Mesenchymal stem cell (in vitro differentiated cells and primary cell): ENCODE measurements around the gene TERT.
A peak's percentile ranks its signal among the peaks of the same experiment; 100 is the strongest.

Experiments
- DNase-seq: peaks from one replicate; pipeline ENCODE4 v3.0.0-alpha.2; 2013
- H2AFZ ChIP-seq: one replicate; pipeline ENCODE4 v1.6.1; 2013; ENCODE audit warnings: low read depth, mild to moderate bottlenecking, control low read depth, inconsistent platforms, low read length, moderate library complexity
- H2AK5ac ChIP-seq: 2 replicates; pipeline ENCODE4 v1.6.1; 2013; ENCODE audit warnings: low read length, moderate library complexity, mild to moderate bottlenecking, inconsistent platforms; ENCODE audit not compliant: severe bottlenecking
- H2BK120ac ChIP-seq: one replicate; pipeline ENCODE4 v1.6.1; 2013; ENCODE audit warnings: low read depth, mild to moderate bottlenecking, inconsistent platforms, low read length, moderate library complexity
- H2BK12ac ChIP-seq, 2 experiments: one replicate each; pipeline ENCODE4 v1.6.1; 2013; ENCODE audit warnings: inconsistent platforms in 2 of 2, low read length in 2 of 2, mild to moderate bottlenecking in 2 of 2, moderate library complexity in 2 of 2, control low read depth in 1 of 2
- H2BK15ac ChIP-seq: one replicate; pipeline ENCODE4 v1.6.1; 2013; ENCODE audit warnings: mild to moderate bottlenecking, low read depth, inconsistent platforms; ENCODE audit not compliant: poor library complexity, severe bottlenecking
- H2BK5ac ChIP-seq: 2 replicates; pipeline ENCODE4 v1.6.1; 2013; ENCODE audit warnings: low read depth, mild to moderate bottlenecking, low read length, control low read depth, inconsistent platforms; ENCODE audit not compliant: poor library complexity, severe bottlenecking
- H3K14ac ChIP-seq, 2 experiments: one replicate each; pipeline ENCODE4 v1.6.1; 2013; ENCODE audit warnings: inconsistent platforms in 2 of 2, low read length in 2 of 2, control low read depth in 1 of 2, mild to moderate bottlenecking in 1 of 2, moderate library complexity in 1 of 2
- H3K18ac ChIP-seq, 2 experiments: one replicate each; pipeline ENCODE4 v1.6.1; 2013; ENCODE audit warnings: inconsistent platforms in 2 of 2, low read length in 2 of 2, control low read depth in 1 of 2, low read depth in 1 of 2, mild to moderate bottlenecking in 1 of 2
- H3K23ac ChIP-seq, 2 experiments: one replicate each; pipeline ENCODE4 v1.6.1; 2013; ENCODE audit warnings: inconsistent platforms in 2 of 2, low read length in 2 of 2, mild to moderate bottlenecking in 2 of 2, moderate library complexity in 2 of 2, control low read depth in 1 of 2
- H3K27ac ChIP-seq: 2 replicates; pipeline ENCODE4 v1.5.1; 2013; ENCODE audit warnings: mild to moderate bottlenecking, moderate library complexity, low read length, control low read depth, inconsistent platforms; ENCODE audit not compliant: poor library complexity, severe bottlenecking
- H3K27me3 ChIP-seq, 2 experiments: 2 replicates each; pipeline versions ENCODE4 v1.6.1 to v1.7.0; 2013; ENCODE audit warnings: low read length in 2 of 2, mild to moderate bottlenecking in 2 of 2, moderate library complexity in 2 of 2, control low read depth in 1 of 2, inconsistent platforms in 1 of 2; ENCODE audit not compliant: control insufficient read depth in 1 of 2, insufficient read depth in 1 of 2
- H3K36me3 ChIP-seq, 2 experiments: 2 replicates each; pipeline versions ENCODE4 v1.6.1 to v1.7.0; 2013; ENCODE audit warnings: low read length in 2 of 2, control low read depth in 1 of 2, inconsistent platforms in 1 of 2, low read depth in 1 of 2, mild to moderate bottlenecking in 1 of 2; ENCODE audit not compliant: insufficient read depth in 2 of 2, control insufficient read depth in 1 of 2
- H3K4ac ChIP-seq, 2 experiments: one replicate each; pipeline ENCODE4 v1.6.1; 2013; ENCODE audit warnings: inconsistent platforms in 2 of 2, low read length in 2 of 2, mild to moderate bottlenecking in 2 of 2, moderate library complexity in 2 of 2, control low read depth in 1 of 2, low read depth in 1 of 2
- H3K4me1 ChIP-seq: 2 replicates; pipeline ENCODE4 v1.6.1; 2013; ENCODE audit warnings: low read depth, low read length, control low read depth; ENCODE audit not compliant: control insufficient read depth, insufficient read depth
- H3K4me2 ChIP-seq: 2 replicates; pipeline ENCODE4 v1.6.1; 2013; ENCODE audit warnings: low read length, mild to moderate bottlenecking, inconsistent platforms; ENCODE audit not compliant: poor library complexity, severe bottlenecking
- H3K4me3 ChIP-seq, 2 experiments: 2 replicates each; pipeline versions ENCODE4 v1.5.1 to v1.7.0; 2013; ENCODE audit warnings: low read length in 2 of 2, mild to moderate bottlenecking in 2 of 2, control low read depth in 1 of 2, low read depth in 1 of 2; ENCODE audit not compliant: insufficient read depth in 1 of 2
- H3K79me1 ChIP-seq: replicated peaks from 2 replicates; pipeline ENCODE4 v1.6.1; 2013; ENCODE audit warnings: mild to moderate bottlenecking, control low read depth, low read length, inconsistent platforms; ENCODE audit not compliant: poor library complexity, severe bottlenecking
- H3K9ac ChIP-seq: 2 replicates; pipeline ENCODE4 v1.7.0; 2013; ENCODE audit warnings: mild to moderate bottlenecking, low read length, moderate library complexity
- H3K9me3 ChIP-seq: 2 replicates; pipeline ENCODE4 v1.7.0; 2013; ENCODE audit warnings: mild to moderate bottlenecking, low read length; ENCODE audit not compliant: control insufficient read depth
- H4K8ac ChIP-seq: one replicate; pipeline ENCODE4 v1.6.1; 2013; ENCODE audit warnings: inconsistent platforms, mild to moderate bottlenecking, low read length, moderate library complexity
- H4K91ac ChIP-seq: one replicate; pipeline ENCODE4 v1.6.1; 2013; ENCODE audit warnings: mild to moderate bottlenecking, low read length, inconsistent platforms
- WGBS: methylation state at CpG from one replicate; pipeline ENCODE4 v1.1.7; 2013; ENCODE audit warnings: mixed read lengths; 5-methylcytosine and 5-hydroxymethylcytosine counted together

Gene TERT

GRCh38 chr5:1216918-1217295, 78.0 kb downstream of the TERT start:
- no peak overlapping the region for H2AFZ ChIP-seq
- no peak overlapping the region for H3K9ac ChIP-seq
- H3K27ac ChIP-seq: no peak overlapping the region
- no peak overlapping the region for H2BK15ac ChIP-seq
- peaks cover 1% of the 10 kb centered on the region for H3K4me1 ChIP-seq
- peaks cover 8% of the 10 kb centered on the region for H3K9me3 ChIP-seq
- H3K18ac ChIP-seq: no peak overlapping the region
- no peak overlapping the region for H2BK12ac ChIP-seq
- 86% methylated on average over 18 of the region's 18 CpGs for WGBS
- no peak overlapping the region for H4K91ac ChIP-seq
- no peak for DNase-seq
- H3K4me3 ChIP-seq: no peak overlapping the region
- no peak overlapping the region for H3K23ac ChIP-seq
- no peaks in the 10 kb centered on the region for H3K36me3 ChIP-seq
- no peak overlapping the region for H3K4ac ChIP-seq
- no peak overlapping the region for H3K14ac ChIP-seq
- no peaks in the 10 kb centered on the region for H3K79me1 ChIP-seq
- H2BK5ac ChIP-seq: no peak overlapping the region
- H3K27me3 ChIP-seq: peaks cover 0 to 21% of the 10 kb centered on the region in 2 experiments
- no peak overlapping the region for H3K4me2 ChIP-seq
- no peak overlapping the region for H4K8ac ChIP-seq
- no peak overlapping the region for H2BK120ac ChIP-seq
- H2AK5ac ChIP-seq: no peak overlapping the region

- Histone ChIP-seq H3K79me1 (no peaks in the 10 kb centered on the region), H3K9ac (no peak overlapping the region), H2BK120ac (no peak overlapping the region), H3K14ac (no peak overlapping the region), H3K4ac (no peak overlapping the region), H3K4me2 (no peak overlapping the region), H3K27ac (no peak overlapping the region), H3K36me3 (no peaks in the 10 kb centered on the region), H3K4me1 (peaks cover 5% of the 10 kb centered on the region), H3K18ac (no peak overlapping the region), H3K4me3 (no peak overlapping the region), H3K27me3 (peaks cover 0 to 21% of the 10 kb centered on the region in 2 experiments), H2BK5ac (no peak overlapping the region), H2BK15ac (no peak overlapping the region), H3K9me3 (peaks cover 8% of the 10 kb centered on the region), H4K91ac (no peak overlapping the region), H2BK12ac (no peak overlapping the region), H4K8ac (peak overlapping the region; percentile 27), H3K23ac (no peak overlapping the region), H2AFZ (no peak overlapping the region), H2AK5ac (no peak overlapping the region)
- 94% methylated on average over 38 of the region's 38 CpGs for WGBS
- no peak for DNase-seq
These were observed 78.5 kb downstream of the TERT start for GRCh38 chr5:1216211-1216917.

GRCh38 chr5:1215320-1216096, 79.4 kb downstream of the TERT start:
- no peak overlapping the region for H3K4ac ChIP-seq
- peaks cover 8% of the 10 kb centered on the region for H3K9me3 ChIP-seq
- peaks cover 5% of the 10 kb centered on the region for H3K4me1 ChIP-seq
- H2AFZ ChIP-seq: no peak overlapping the region
- H2AK5ac ChIP-seq: no peak overlapping the region
- no peak overlapping the region for H3K9ac ChIP-seq
- H3K79me1 ChIP-seq: no peaks in the 10 kb centered on the region
- H2BK15ac ChIP-seq: no peak overlapping the region
- no peak overlapping the region for H3K14ac ChIP-seq
- no peak overlapping the region for H2BK12ac ChIP-seq
- H3K4me2 ChIP-seq: no peak overlapping the region
- peaks cover 0 to 16% of the 10 kb centered on the region in 2 experiments for H3K27me3 ChIP-seq
- no peak for DNase-seq
- 93% methylated on average over 21 of the region's 23 CpGs for WGBS
- H3K4me3 ChIP-seq: no peak overlapping the region
- no peak overlapping the region for H2BK120ac ChIP-seq
- no peaks in the 10 kb centered on the region for H3K36me3 ChIP-seq
- H4K91ac ChIP-seq: no peak overlapping the region
- H3K23ac ChIP-seq: no peak overlapping the region
- no peak overlapping the region for H4K8ac ChIP-seq
- H3K27ac ChIP-seq: no peak overlapping the region
- H3K18ac ChIP-seq: no peak overlapping the region
- no peak overlapping the region for H2BK5ac ChIP-seq

- Histone ChIP-seq H3K18ac (no peak overlapping the region), H2BK15ac (no peak overlapping the region), H2AK5ac (no peak overlapping the region), H3K27me3 (peaks cover 0 to 21% of the 10 kb centered on the region in 2 experiments), H3K79me1 (no peaks in the 10 kb centered on the region), H2BK120ac (no peak overlapping the region), H4K91ac (no peak overlapping the region), H3K14ac (no peak overlapping the region), H3K27ac (no peak overlapping the region), H3K4ac (no peak overlapping the region), H3K4me2 (no peak overlapping the region), H2BK5ac (no peak overlapping the region), H3K23ac (no peak overlapping the region), H3K4me1 (peaks cover 5% of the 10 kb centered on the region), H4K8ac (no peak overlapping the region), H3K4me3 (no peak overlapping the region), H3K36me3 (no peaks in the 10 kb centered on the region), H3K9ac (no peak overlapping the region), H3K9me3 (peaks cover 8% of the 10 kb centered on the region), H2BK12ac (no peak overlapping the region), H2AFZ (no peak overlapping the region)
- DNase-seq: no peak
- WGBS: 92% methylated on average over 1 of the region's 2 CpGs
These were observed 80.0 kb downstream of the TERT start for GRCh38 chr5:1214936-1215220.
